Esophagus squamous epithelium (tissue), 5 donors: ENCODE measurements around the gene SLC7A6OS. TPM values are rescaled to one million over a fixed set of nuclear protein-coding genes. Genes with fewer than 3 reads are reported as not detected.

Source experiments
- DNase-seq: peaks from one replicate; lab custom pipeline; 2025; lab: John Stamatoyannopoulos, UW
- H3K27ac ChIP-seq, 4 donors: fragments of 200-600 bp; sonication (generic); one replicate each; pipeline ENCODE4 v1.5.1; 2016 to 2019; ENCODE audit warnings: mild to moderate bottlenecking in 1 of 4
- H3K27me3 ChIP-seq, 4 donors: fragments of 200-600 bp; sonication (generic); 1 replicate in 3 of 4; 2 replicates in 1 of 4; pipeline versions ENCODE4 v1.5.1 to v1.6.0; 2017 to 2021; ENCODE audit warnings: antibody characterized with exemption in 1 of 4
- H3K36me3 ChIP-seq, 3 donors: fragments of 200-600 bp; sonication (generic); one replicate each; pipeline ENCODE4 v1.5.1; 2016 to 2019
- H3K4me1 ChIP-seq, 3 donors: fragments of 200-600 bp; sonication (generic); one replicate each; pipeline ENCODE4 v1.5.1; 2017 to 2019
- H3K4me3 ChIP-seq, 4 donors: fragments of 200-600 bp; sonication (generic); 1 replicate in 3 of 4; 2 replicates in 1 of 4; pipeline ENCODE4 v1.5.1; 2016 to 2019; ENCODE audit warnings: mild to moderate bottlenecking in 2 of 4, moderate library complexity in 1 of 4
- H3K9me3 ChIP-seq, 3 donors: fragments of 200-600 bp; sonication (generic); one replicate each; pipeline ENCODE4 v1.5.1; 2016 to 2019
- POLR2A ChIP-seq, 4 donors: fragments of 450-650 bp; IDR thresholded peaks; one replicate each; pipeline ENCODE4 v1.6.1; 2017; ENCODE audit warnings: antibody characterized with exemption in 4 of 4, mild to moderate bottlenecking in 4 of 4, moderate library complexity in 3 of 4
- WGBS, 2 donors: methylation state at CpG; one replicate each; pipeline ENCODE4 v1.1.5; 2018; 5-methylcytosine and 5-hydroxymethylcytosine counted together
- intact Hi-C: fragments of 100-400 bp; cut with DNase I; formaldehyde crosslinking; loops from one replicate; pipeline ENCODE4 v1.15.0; 2022
- total RNA-seq, 4 donors: library from RNA; depleted of rRNA; stranded (reverse); fragments of >200 nt; gene quantifications; one replicate each; pipeline ENCODE4 v1.1.0, GENCODE V29; 2016
- TF ChIP-seq, protein P1 (sequence below), 6 experiments: fragments of 450-650 bp in 4 of 6; fragments of 200-600 bp in 2 of 6; sonication (generic) in 2 of 6; IDR thresholded peaks; one replicate each; pipeline ENCODE4 v1.5.1; 2016 to 2019; ENCODE audit warnings: antibody characterized with exemption in 6 of 6, mild to moderate bottlenecking in 4 of 6, moderate library complexity in 4 of 6
- donor health status: DM: yes; HTN: yes; CAD: no.

Gene SLC7A6OS
- 10 to 100 TPM in 1 of 4 donors, 1 to 10 TPM in 3; 4.5 to 16.2 (median 6.7) TPM for total RNA-seq

DNA sequence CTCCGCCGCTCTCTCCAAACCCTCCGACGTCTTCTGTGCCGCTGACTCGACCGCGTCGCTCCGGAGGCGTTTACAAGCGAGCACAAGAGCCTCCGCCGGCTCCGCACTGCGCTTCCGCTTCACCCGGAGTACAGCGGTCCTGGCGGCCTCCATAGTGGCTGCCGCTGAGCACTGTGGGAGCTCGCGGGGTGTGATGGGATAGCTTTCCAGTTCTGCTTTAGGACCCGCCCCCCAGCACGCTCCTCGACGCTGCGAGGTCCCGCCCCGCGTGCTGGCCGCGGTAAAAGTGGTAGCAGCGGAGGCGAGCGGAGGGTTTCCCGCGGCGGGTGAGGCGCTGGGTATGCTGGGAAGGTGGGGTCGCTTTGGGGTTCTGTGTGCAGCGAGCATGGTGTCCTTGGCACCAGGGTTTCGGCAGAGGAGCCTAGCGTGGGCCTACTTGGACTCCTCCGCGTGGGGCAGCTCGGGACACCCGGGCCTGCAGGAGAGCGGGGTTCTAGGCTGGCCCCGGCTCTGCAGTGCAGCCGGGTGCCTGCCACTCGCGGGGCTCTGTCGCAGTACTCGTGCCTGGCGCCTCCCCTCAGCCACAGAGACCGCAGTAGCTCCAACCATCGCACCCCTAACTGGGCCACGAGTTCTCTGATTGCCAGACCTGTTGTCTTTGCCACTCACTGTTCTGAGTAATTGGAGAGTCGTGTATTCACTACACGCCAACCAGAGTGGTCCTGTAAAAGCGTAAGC, at the start of gene SLC7A6OS, which contains the start of gene PRMT7:
TSS of gene SLC7A6OS (minus strand) at position 173 of the 738 bp plus-strand sequence. CDS start at position 153, 20 bp downstream.
TSS of gene PRMT7 (plus strand) at position 246 of the 738 bp plus-strand sequence. CDS start 4,961 bp downstream, outside the sequence.
- TF ChIP-seq, protein P1, sequence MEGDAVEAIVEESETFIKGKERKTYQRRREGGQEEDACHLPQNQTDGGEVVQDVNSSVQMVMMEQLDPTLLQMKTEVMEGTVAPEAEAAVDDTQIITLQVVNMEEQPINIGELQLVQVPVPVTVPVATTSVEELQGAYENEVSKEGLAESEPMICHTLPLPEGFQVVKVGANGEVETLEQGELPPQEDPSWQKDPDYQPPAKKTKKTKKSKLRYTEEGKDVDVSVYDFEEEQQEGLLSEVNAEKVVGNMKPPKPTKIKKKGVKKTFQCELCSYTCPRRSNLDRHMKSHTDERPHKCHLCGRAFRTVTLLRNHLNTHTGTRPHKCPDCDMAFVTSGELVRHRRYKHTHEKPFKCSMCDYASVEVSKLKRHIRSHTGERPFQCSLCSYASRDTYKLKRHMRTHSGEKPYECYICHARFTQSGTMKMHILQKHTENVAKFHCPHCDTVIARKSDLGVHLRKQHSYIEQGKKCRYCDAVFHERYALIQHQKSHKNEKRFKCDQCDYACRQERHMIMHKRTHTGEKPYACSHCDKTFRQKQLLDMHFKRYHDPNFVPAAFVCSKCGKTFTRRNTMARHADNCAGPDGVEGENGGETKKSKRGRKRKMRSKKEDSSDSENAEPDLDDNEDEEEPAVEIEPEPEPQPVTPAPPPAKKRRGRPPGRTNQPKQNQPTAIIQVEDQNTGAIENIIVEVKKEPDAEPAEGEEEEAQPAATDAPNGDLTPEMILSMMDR (IDR thresholded peaks at IDR 0.05): peak in 3 of 6 experiments; percentile 4 to 69 (median 45)
- TF ChIP-seq POLR2A (IDR thresholded peaks at IDR 0.05): peak in 3 of 4 donors; percentile 58 to 77 (median 68)
- H3K27ac ChIP-seq: peak within 1 kb of the TSS; percentile 81 to 89 (median 87)
- WGBS, 2 donors: 0 to 2% methylated on average over 6 to 25 of the region's 62 CpGs
- H3K27me3 ChIP-seq: no peaks in the 10 kb centered on the region
- intact Hi-C loops: loop anchor here (10.0 kb wide), 1 partner anchor 56 kb away; no protein-coding TSS in a partner anchor
- peaks cover 16 to 50% (median 28%) of the 10 kb centered on the region in 3 donors for H3K4me1 ChIP-seq
- no peaks in the 10 kb centered on the region for H3K9me3 ChIP-seq
- H3K4me3 ChIP-seq: peak within 1 kb of the TSS; percentile 67 to 98 (median 78)
- DNase-seq: peak; percentile 80
- H3K36me3 ChIP-seq: peaks cover 0 to 49% (median 8%) of the 10 kb centered on the region in 3 donors

DNA sequence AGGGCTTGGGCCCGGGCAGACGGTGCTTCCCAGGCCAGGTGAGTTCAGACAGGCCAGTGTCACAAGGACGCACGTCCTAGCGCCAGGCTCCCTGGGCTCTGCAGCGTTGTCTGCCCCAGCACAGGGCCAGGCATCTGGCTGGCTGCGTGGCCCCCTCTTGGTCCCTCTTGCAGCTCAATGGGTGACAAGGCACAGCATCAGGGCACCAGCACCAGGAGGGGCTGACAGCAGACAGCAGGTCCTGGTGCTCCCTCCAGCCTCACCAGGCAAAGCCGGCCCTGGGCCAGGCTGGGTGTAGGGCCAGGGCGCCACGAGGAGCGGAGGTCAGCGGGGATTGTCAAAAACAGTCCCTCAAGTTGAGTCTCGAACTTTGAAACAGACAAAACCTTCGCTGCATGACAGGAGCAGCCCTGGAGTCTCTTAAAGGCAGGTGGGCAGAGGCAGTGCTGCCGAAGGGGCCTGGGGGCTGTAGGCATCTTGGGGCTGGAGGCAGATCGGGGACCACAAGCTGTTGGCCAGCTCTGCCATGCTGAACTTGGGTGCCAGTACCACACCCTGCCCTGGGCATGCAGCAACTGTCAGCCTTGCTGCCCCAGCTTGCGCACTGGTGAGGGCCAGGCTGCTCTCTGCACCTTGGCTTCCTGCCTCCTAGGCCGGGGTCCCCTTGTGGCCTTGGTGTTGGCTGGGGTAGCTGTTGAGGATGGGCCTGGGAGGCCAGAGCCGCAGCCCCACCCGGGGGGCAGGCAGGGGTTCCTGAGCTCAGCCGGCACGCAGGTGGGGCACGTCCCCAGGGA, 48.8 kb upstream of the SLC7A6OS start:
- H3K27ac ChIP-seq: no peak overlapping the region
- no peak for DNase-seq
- 30 to 45% methylated on average over 3 to 9 of the region's 23 CpGs for whole genome bisulfite sequencing, 2 donors
- TF ChIP-seq POLR2A (IDR thresholded peaks at IDR 0.05): no peak
- TF ChIP-seq, protein P1 (IDR thresholded peaks at IDR 0.05): no peak
- H3K27me3 ChIP-seq: peaks cover 0 to 17% (median 0%) of the 10 kb centered on the region in 4 donors
- intact Hi-C loops: loop anchor here (10.0 kb wide), 1 partner anchor 65 kb away; no protein-coding TSS in a partner anchor
- no peak overlapping the region for H3K4me3 ChIP-seq
- peaks cover 0 to 70% (median 0%) of the 10 kb centered on the region in 3 donors for H3K4me1 ChIP-seq
- H3K36me3 ChIP-seq: peaks cover 6 to 50% (median 16%) of the 10 kb centered on the region in 3 donors
- H3K9me3 ChIP-seq: no peaks in the 10 kb centered on the region

- H3K36me3 ChIP-seq: peaks cover 11 to 57% (median 16%) of the 10 kb centered on the region in 3 donors
- peaks cover 0 to 10% (median 0%) of the 10 kb centered on the region in 4 donors for H3K27me3 ChIP-seq
- peaks cover 0 to 67% (median 0%) of the 10 kb centered on the region in 3 donors for H3K4me1 ChIP-seq
- no peak for DNase-seq
- H3K27ac ChIP-seq: no peak overlapping the region
- WGBS, 2 donors: 84% methylated on average over 5 of the region's 13 CpGs; no CpG with 5 or more reads in 1 of the 2 donors
- intact Hi-C loops: loop anchor here (10.0 kb wide), 1 partner anchor 64 kb away; no protein-coding TSS in a partner anchor
- H3K9me3 ChIP-seq: no peaks in the 10 kb centered on the region
- no peak overlapping the region for H3K4me3 ChIP-seq
- TF ChIP-seq, protein P1 (IDR thresholded peaks at IDR 0.05): no peak
- TF ChIP-seq POLR2A (IDR thresholded peaks at IDR 0.05): no peak
Observed at GRCh38 chr16:68358951-68359350, 48.2 kb upstream of the SLC7A6OS start.

DNA sequence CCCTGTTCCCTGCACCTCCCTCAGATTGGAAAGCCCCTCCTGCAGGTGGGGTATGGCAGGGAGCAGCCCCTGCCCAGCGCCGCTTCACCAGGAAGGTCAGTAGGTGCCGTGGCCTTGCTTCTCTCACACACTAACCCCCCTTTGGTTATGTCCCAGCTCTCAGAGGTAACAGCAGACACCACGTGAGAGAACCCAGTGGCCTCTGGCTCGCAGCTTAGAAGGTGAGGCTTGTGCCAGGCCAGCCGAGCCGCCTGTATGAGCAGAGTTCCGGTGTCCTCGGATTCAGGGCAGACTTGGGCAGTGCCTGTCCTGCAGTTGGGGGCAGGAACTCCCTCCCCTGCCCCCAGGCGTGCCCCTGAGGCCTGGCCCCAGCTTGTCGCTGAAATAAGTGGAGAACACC, 47.2 kb upstream of the SLC7A6OS start:
- Histone ChIP-seq H3K27ac (no peak overlapping the region), H3K27me3 (no peaks in the 10 kb centered on the region), H3K4me1 (peaks cover 0 to 57% (median 0%) of the 10 kb centered on the region in 3 donors), H3K9me3 (no peaks in the 10 kb centered on the region), H3K36me3 (peaks cover 16 to 67% (median 19%) of the 10 kb centered on the region in 3 donors), H3K4me3 (no peak overlapping the region)
- DNase-seq: no peak
- 93 to 100% methylated on average over 2 to 3 of the region's 11 CpGs for WGBS, 2 donors
- TF ChIP-seq, protein P1 (IDR thresholded peaks at IDR 0.05): no peak
- no peak for TF ChIP-seq POLR2A (IDR thresholded peaks at IDR 0.05)
- intact Hi-C loops: loop anchor here (10.0 kb wide), 1 partner anchor 63 kb away; no protein-coding TSS in a partner anchor
